Measurements from ENCODE around the gene NRG3.

DNA sequence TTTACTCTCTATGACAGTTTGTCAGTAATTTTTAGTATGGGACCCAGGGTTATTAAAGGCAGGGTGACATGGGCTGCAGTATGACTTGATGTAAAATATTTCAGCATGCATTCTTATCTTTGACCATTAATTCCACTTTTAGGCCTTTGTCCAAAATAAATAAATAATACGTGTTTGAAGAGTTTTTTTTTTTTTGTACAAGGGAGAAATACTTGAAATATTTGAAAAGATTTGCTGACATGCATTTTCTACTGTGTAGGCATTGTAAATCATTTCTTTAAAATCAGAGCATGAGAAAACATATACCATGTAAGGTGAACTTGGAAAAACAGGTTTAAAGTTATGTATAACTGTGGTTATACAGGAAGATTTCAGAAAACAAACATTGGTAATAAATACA is 23.5 kb downstream of the NRG3 start:
- TF ChIP-seq, protein P1, sequence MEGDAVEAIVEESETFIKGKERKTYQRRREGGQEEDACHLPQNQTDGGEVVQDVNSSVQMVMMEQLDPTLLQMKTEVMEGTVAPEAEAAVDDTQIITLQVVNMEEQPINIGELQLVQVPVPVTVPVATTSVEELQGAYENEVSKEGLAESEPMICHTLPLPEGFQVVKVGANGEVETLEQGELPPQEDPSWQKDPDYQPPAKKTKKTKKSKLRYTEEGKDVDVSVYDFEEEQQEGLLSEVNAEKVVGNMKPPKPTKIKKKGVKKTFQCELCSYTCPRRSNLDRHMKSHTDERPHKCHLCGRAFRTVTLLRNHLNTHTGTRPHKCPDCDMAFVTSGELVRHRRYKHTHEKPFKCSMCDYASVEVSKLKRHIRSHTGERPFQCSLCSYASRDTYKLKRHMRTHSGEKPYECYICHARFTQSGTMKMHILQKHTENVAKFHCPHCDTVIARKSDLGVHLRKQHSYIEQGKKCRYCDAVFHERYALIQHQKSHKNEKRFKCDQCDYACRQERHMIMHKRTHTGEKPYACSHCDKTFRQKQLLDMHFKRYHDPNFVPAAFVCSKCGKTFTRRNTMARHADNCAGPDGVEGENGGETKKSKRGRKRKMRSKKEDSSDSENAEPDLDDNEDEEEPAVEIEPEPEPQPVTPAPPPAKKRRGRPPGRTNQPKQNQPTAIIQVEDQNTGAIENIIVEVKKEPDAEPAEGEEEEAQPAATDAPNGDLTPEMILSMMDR (IDR thresholded peaks at IDR 0.05; ENCODE audit: low read length): no peak
- TF ChIP-seq EZH2 (IDR thresholded peaks at IDR 0.05; ENCODE audit: borderline replicate concordance, low read length): no peak
